ENCODE results near the gene HCN1. TPM values are rescaled to one million over a fixed set of nuclear protein-coding genes. Genes with fewer than 3 reads are reported as not detected.

HCN1 gene
- 10 to 100 TPM in 1 of 2 donors, 1 to 10 TPM in 1; 5.9 to 10.8 TPM for total RNA-seq
- 0.93 TPM for polyA plus RNA-seq (2013, experiment 1 of 2)
- 0.66 TPM for polyA plus RNA-seq (2013, experiment 2 of 2)
- long read RNA-seq, experiment 1, full-length matches to known transcripts = 3 of 13 reads
- long read RNA-seq, experiment 1, partial matches to known transcripts = 1 of 13 reads
- long read RNA-seq, experiment 1, other reads (novel, unspliced or antisense) = 9 of 13 reads
- long read RNA-seq, experiment 2, full-length matches to known transcripts = 5 of 13 reads
- long read RNA-seq, experiment 2, partial matches to known transcripts = 1 of 13 reads
- long read RNA-seq, experiment 2, other reads (novel, unspliced or antisense) = 7 of 13 reads
- long read RNA-seq, experiment 3, partial matches to known transcripts = 1 of 4 reads
- long read RNA-seq, experiment 3, other reads (novel, unspliced or antisense) = 3 of 4 reads
- long read RNA-seq, experiment 4, partial matches to known transcripts = 1 of 3 reads
- long read RNA-seq, experiment 4, other reads (novel, unspliced or antisense) = 2 of 3 reads

DNA sequence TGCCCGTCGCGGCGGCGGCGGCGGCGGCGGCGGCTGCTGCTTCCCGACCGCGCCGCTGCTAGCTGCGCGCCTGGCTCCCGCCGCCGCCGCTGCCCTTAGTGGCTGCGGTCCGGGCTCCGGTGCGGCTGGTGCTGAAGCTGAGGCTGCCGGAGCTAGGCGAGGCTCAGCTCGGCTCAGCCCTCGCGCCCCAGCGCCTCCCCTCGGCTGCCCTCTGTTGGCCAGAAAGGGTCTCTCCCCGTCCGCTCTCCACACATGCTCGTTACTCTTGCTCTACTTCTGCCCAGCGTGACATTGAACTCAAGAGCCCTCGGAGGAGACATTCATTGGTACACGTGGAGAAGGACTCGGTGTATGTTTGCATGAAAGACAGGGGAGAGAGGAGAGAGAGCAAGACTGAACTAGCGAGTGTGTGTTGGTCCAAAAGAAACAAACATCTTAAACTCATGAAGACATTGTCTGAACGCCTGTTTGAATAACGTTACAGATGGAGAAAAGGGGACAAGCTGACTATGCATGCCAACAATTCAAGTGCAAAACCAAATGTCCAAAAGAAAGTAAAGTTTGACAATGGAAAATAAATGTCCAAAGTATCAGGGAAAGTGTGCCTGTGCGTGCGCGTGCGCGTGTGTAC lies at the start of gene HCN1:
HCN1 (minus strand) TSS at position 175 of the 631 bp plus-strand sequence.
- Histone ChIP-seq H3K9me3 (ENCODE audit: control insufficient read depth, low read length) (no peaks in the 10 kb centered on the region), H3K4me1 (ENCODE audit: control insufficient read depth, insufficient read depth, low read length) (no peaks in the 10 kb centered on the region), H3K9ac (ENCODE audit: extremely low read depth, low read length, poor library complexity, severe bottlenecking) (no peak within 1 kb of the TSS), H3K36me3 (ENCODE audit: control insufficient read depth, insufficient read depth, low read length) (no peaks in the 10 kb centered on the region), H3K27ac (ENCODE audit: low read depth, low read length) (no peak within 1 kb of the TSS), H3K4me3 (ENCODE audit: low read length) (peak within 1 kb of the TSS; percentile 81), H3K27me3 (ENCODE audit: control insufficient read depth, insufficient read depth, low read length, poor library complexity, severe bottlenecking) (peaks cover 48% of the 10 kb centered on the region)
- Mint-ChIP-seq H3K4me1 (peaks cover 22% of the 10 kb centered on the region), H3K36me3 (ENCODE audit: low read depth) (no peaks in the 10 kb centered on the region), H3K27ac (no peak within 1 kb of the TSS), H3K4me3 (peak within 1 kb of the TSS; percentile 77), H3K9me3 (no peaks in the 10 kb centered on the region), H3K27me3 (ENCODE audit: insufficient read depth) (peaks cover 32% of the 10 kb centered on the region)
- 15 to 79% methylated on average over 8 to 46 of the region's 46 CpGs for WGBS, 2 experiments (ENCODE audit: insufficient coverage in 1 of 2, insufficient read length in 1 of 2)
- DNase-seq = peak; percentile 95
- TF ChIP-seq, protein P1, sequence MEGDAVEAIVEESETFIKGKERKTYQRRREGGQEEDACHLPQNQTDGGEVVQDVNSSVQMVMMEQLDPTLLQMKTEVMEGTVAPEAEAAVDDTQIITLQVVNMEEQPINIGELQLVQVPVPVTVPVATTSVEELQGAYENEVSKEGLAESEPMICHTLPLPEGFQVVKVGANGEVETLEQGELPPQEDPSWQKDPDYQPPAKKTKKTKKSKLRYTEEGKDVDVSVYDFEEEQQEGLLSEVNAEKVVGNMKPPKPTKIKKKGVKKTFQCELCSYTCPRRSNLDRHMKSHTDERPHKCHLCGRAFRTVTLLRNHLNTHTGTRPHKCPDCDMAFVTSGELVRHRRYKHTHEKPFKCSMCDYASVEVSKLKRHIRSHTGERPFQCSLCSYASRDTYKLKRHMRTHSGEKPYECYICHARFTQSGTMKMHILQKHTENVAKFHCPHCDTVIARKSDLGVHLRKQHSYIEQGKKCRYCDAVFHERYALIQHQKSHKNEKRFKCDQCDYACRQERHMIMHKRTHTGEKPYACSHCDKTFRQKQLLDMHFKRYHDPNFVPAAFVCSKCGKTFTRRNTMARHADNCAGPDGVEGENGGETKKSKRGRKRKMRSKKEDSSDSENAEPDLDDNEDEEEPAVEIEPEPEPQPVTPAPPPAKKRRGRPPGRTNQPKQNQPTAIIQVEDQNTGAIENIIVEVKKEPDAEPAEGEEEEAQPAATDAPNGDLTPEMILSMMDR (conservative IDR thresholded peaks at IDR 0.05) = peak; percentile 86

DNA sequence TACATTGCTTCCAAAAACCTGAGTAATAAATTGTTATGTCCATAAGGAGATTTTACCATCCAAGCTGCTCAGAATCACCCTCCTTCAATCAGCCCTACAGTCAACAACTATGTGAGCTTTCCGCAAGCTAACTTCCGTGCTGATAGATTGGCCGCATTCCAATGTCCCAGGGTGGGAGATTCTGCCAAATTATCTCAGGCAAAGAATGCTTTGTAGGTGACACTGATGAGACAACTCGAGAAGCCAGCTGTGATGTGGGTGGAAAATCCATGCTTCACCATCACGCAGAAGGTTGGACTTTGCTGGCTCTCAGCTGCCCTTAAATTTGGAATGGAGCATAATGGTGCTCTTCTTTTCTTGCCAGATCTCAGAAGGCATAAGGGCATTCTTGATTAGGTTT lies 44.9 kb upstream of the HCN1 start:
- TF ChIP-seq, protein P1 (conservative IDR thresholded peaks at IDR 0.05) = no peak
- H3K4me1 Mint-ChIP-seq = peaks cover 17% of the 10 kb centered on the region
- peak overlapping the region; percentile 88 for H3K27ac Mint-ChIP-seq
- H3K9ac ChIP-seq (ENCODE audit: extremely low read depth, low read length, poor library complexity, severe bottlenecking) = no peak overlapping the region
- H3K9me3 Mint-ChIP-seq = peaks cover 5% of the 10 kb centered on the region
- H3K36me3 ChIP-seq (ENCODE audit: control insufficient read depth, insufficient read depth, low read length) = no peaks in the 10 kb centered on the region
- no peak overlapping the region for H3K4me3 ChIP-seq (ENCODE audit: low read length)
- H3K36me3 Mint-ChIP-seq (ENCODE audit: low read depth) = no peaks in the 10 kb centered on the region
- peak overlapping the region; percentile 9 for H3K4me3 Mint-ChIP-seq
- H3K27ac ChIP-seq (ENCODE audit: low read depth, low read length) = no peak overlapping the region
- peak; percentile 88 for DNase-seq
- 8 to 70% methylated on average over 2 to 5 of the region's 5 CpGs for WGBS, 2 experiments (ENCODE audit: insufficient coverage in 1 of 2, insufficient read length in 1 of 2)
- H3K27me3 Mint-ChIP-seq (ENCODE audit: insufficient read depth) = no peaks in the 10 kb centered on the region
- no peaks in the 10 kb centered on the region for H3K4me1 ChIP-seq (ENCODE audit: control insufficient read depth, insufficient read depth, low read length)
- H3K27me3 ChIP-seq (ENCODE audit: control insufficient read depth, insufficient read depth, low read length, poor library complexity, severe bottlenecking) = no peaks in the 10 kb centered on the region
- peaks cover 8% of the 10 kb centered on the region for H3K9me3 ChIP-seq (ENCODE audit: control insufficient read depth, low read length)

DNA sequence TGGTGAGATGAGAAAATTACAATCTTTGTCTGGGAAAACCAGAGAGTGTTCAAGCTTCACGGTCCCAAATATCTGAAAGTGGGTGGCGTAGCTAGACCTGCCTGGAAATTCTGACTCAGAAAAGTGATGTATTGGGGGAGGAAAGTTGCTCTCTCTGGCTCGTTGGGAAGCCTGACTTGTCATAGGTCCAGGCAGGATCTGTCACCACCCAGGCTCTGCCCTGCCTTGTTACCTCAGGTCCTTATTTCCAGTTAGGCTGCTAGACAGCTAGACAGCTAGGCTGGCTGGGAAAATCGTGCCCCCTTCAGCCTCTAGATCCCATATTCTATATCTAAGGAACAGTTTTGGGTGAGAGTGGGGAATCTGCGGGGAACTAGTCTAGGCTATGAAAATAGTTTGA lies 41.0 kb upstream of the HCN1 start:
- TF ChIP-seq, protein P1 (conservative IDR thresholded peaks at IDR 0.05) = no peak
- no peaks in the 10 kb centered on the region for H3K36me3 Mint-ChIP-seq (ENCODE audit: low read depth)
- no peaks in the 10 kb centered on the region for H3K9me3 Mint-ChIP-seq
- H3K4me3 Mint-ChIP-seq = no peak overlapping the region
- H3K4me1 ChIP-seq (ENCODE audit: control insufficient read depth, insufficient read depth, low read length) = no peaks in the 10 kb centered on the region
- H3K36me3 ChIP-seq (ENCODE audit: control insufficient read depth, insufficient read depth, low read length) = no peaks in the 10 kb centered on the region
- no peak for DNase-seq
- H3K27me3 ChIP-seq (ENCODE audit: control insufficient read depth, insufficient read depth, low read length, poor library complexity, severe bottlenecking) = no peaks in the 10 kb centered on the region
- H3K27ac Mint-ChIP-seq = no peak overlapping the region
- 66 to 100% methylated on average over 3 to 5 of the region's 5 CpGs for whole genome bisulfite sequencing, 2 experiments (ENCODE audit: insufficient coverage in 1 of 2, insufficient read length in 1 of 2)
- no peak overlapping the region for H3K27ac ChIP-seq (ENCODE audit: low read depth, low read length)
- no peak overlapping the region for H3K4me3 ChIP-seq (ENCODE audit: low read length)
- no peak overlapping the region for H3K9ac ChIP-seq (ENCODE audit: extremely low read depth, low read length, poor library complexity, severe bottlenecking)
- no peaks in the 10 kb centered on the region for H3K27me3 Mint-ChIP-seq (ENCODE audit: insufficient read depth)
- H3K9me3 ChIP-seq (ENCODE audit: control insufficient read depth, low read length) = peaks cover 8% of the 10 kb centered on the region
- H3K4me1 Mint-ChIP-seq = peaks cover 15% of the 10 kb centered on the region
